Trophoblast cell (in vitro differentiated cells and primary cell): ENCODE results near the gene LMF1.

Source experiments
- DNase-seq, 2 donors: peaks; one replicate each; pipeline ENCODE4 v3.0.0-alpha.2; 2016
- H2AFZ ChIP-seq: 2 replicates; pipeline ENCODE4 v1.6.1; 2013; ENCODE audit warnings: low read length, moderate library complexity, mild to moderate bottlenecking; ENCODE audit not compliant: insufficient read depth, poor library complexity
- H2AK5ac ChIP-seq: 2 replicates; pipeline ENCODE4 v1.6.1; 2013; ENCODE audit warnings: mild to moderate bottlenecking, low read length
- H2BK120ac ChIP-seq: 2 replicates; pipeline ENCODE4 v1.6.1; 2013; ENCODE audit warnings: low read length, mild to moderate bottlenecking, moderate library complexity; ENCODE audit not compliant: insufficient read depth, poor library complexity
- H2BK12ac ChIP-seq: 2 replicates; pipeline ENCODE4 v1.6.1; 2013; ENCODE audit warnings: mild to moderate bottlenecking, low read length, moderate library complexity
- H2BK5ac ChIP-seq: 2 replicates; pipeline ENCODE4 v1.6.1; 2013; ENCODE audit warnings: low read length, low read depth, moderate library complexity, mild to moderate bottlenecking; ENCODE audit not compliant: poor library complexity
- H3K14ac ChIP-seq: 2 replicates; pipeline ENCODE4 v1.6.1; 2013; ENCODE audit warnings: mild to moderate bottlenecking, low read length
- H3K18ac ChIP-seq: 2 replicates; pipeline ENCODE4 v1.6.1; 2013; ENCODE audit warnings: mild to moderate bottlenecking, low read length
- H3K23ac ChIP-seq: 2 replicates; pipeline ENCODE4 v1.6.1; 2013; ENCODE audit warnings: low read length
- H3K27ac ChIP-seq: 2 replicates; pipeline ENCODE4 v1.5.1; 2013; ENCODE audit warnings: low read depth, mild to moderate bottlenecking, inconsistent platforms, low read length, moderate library complexity
- H3K27me3 ChIP-seq: 2 replicates; pipeline ENCODE4 v1.6.1; 2013; ENCODE audit warnings: inconsistent platforms, mild to moderate bottlenecking, low read length, moderate library complexity; ENCODE audit not compliant: insufficient read depth
- H3K36me3 ChIP-seq, 2 experiments: 1 replicate in 1 of 2; 2 replicates in 1 of 2; pipeline ENCODE4 v1.6.1; 2013; ENCODE audit warnings: low read length in 2 of 2, mild to moderate bottlenecking in 2 of 2, moderate library complexity in 1 of 2; ENCODE audit not compliant: insufficient read depth in 2 of 2, control insufficient read depth in 1 of 2
- H3K4ac ChIP-seq: 2 replicates; pipeline ENCODE4 v1.6.1; 2013; ENCODE audit warnings: low read depth, mild to moderate bottlenecking, low read length, moderate library complexity
- H3K4me1 ChIP-seq, 2 experiments: 1 replicate in 1 of 2; 2 replicates in 1 of 2; pipeline ENCODE4 v1.6.1; 2013; ENCODE audit warnings: low read length in 2 of 2, mild to moderate bottlenecking in 2 of 2, moderate library complexity in 1 of 2; ENCODE audit not compliant: insufficient read depth in 2 of 2, control insufficient read depth in 1 of 2
- H3K4me2 ChIP-seq: 2 replicates; pipeline ENCODE4 v1.6.1; 2013; ENCODE audit warnings: inconsistent platforms, mild to moderate bottlenecking, low read length, moderate library complexity
- H3K4me3 ChIP-seq: 2 replicates; pipeline ENCODE4 v1.5.1; 2013; ENCODE audit warnings: mild to moderate bottlenecking, low read depth, low read length, inconsistent platforms
- H3K79me1 ChIP-seq: one replicate; pipeline ENCODE4 v1.6.1; 2013; ENCODE audit warnings: low read length
- H3K79me2 ChIP-seq: 2 replicates; pipeline ENCODE4 v1.6.1; 2013; ENCODE audit warnings: low read length, mild to moderate bottlenecking; ENCODE audit not compliant: control insufficient read depth, insufficient read depth, poor library complexity
- H3K9ac ChIP-seq: 2 replicates; pipeline ENCODE4 v1.6.1; 2013; ENCODE audit warnings: mild to moderate bottlenecking, low read length
- H3K9me3 ChIP-seq: 2 replicates; pipeline ENCODE4 v1.6.1; 2013; ENCODE audit warnings: low read depth, mild to moderate bottlenecking, control low read depth, inconsistent platforms, low read length; ENCODE audit not compliant: insufficient read depth
- H4K12ac ChIP-seq: 2 replicates; pipeline ENCODE4 v1.6.1; 2013; ENCODE audit warnings: low read depth, mild to moderate bottlenecking, low read length, moderate library complexity
- H4K8ac ChIP-seq: 2 replicates; pipeline ENCODE4 v1.6.1; 2013; ENCODE audit warnings: low read depth, mild to moderate bottlenecking, low read length, moderate library complexity
- H4K91ac ChIP-seq: one replicate; pipeline ENCODE4 v1.6.1; 2013; ENCODE audit warnings: low read depth, mild to moderate bottlenecking, low read length, moderate library complexity
- WGBS: extraction: QIAGEN DNeasy Blood & Tissue Kit; methylation state at CpG from one replicate; pipeline ENCODE4 v1.1.7; 2013; ENCODE audit warnings: missing lambda C conversion rate; ENCODE audit not compliant: insufficient read length, insufficient coverage; ENCODE audit errors: extremely low coverage; 5-methylcytosine and 5-hydroxymethylcytosine counted together

The LMF1 gene

DNA sequence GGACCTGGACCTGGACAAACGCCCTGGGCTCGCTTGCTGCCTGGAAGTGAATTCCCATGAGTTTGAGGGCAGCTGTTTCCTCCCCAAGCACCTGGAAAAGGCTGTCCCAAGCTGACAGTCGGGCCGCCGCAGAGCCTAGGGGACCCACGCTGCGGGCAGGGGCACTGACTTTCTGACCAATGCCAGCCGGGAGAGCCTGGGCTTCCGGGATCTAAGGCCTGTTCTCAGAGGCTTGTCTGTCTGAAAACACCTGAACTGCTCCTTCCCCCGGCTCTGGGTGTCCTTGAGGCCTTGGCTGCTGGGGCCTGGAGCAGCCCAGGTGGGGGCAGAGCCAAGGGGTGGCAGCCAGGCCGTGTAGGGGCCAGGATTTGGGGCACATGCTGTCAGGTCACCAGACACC, 72.6 kb downstream of the LMF1 start:
- WGBS: no CpG with 5 or more reads among the region's 11 CpGs
- Histone ChIP-seq H3K4me2 (no peak overlapping the region), H2AFZ (no peak overlapping the region), H3K9ac (no peak overlapping the region), H3K79me1 (no peaks in the 10 kb centered on the region), H3K79me2 (no peaks in the 10 kb centered on the region), H3K14ac (no peak overlapping the region), H3K23ac (no peak overlapping the region), H3K36me3 (no peaks in the 10 kb centered on the region), H2BK120ac (no peak overlapping the region), H3K27me3 (no peaks in the 10 kb centered on the region), H3K27ac (no peak overlapping the region), H2BK12ac (no peak overlapping the region), H2AK5ac (no peak overlapping the region), H4K91ac (no peak overlapping the region), H3K9me3 (peaks cover 9% of the 10 kb centered on the region), H3K4ac (no peak overlapping the region), H3K18ac (no peak overlapping the region), H4K12ac (no peak overlapping the region), H2BK5ac (no peak overlapping the region), H4K8ac (no peak overlapping the region), H3K4me1 (no peaks in the 10 kb centered on the region), H3K4me3 (no peak overlapping the region)
- DNase-seq: no peak

DNA sequence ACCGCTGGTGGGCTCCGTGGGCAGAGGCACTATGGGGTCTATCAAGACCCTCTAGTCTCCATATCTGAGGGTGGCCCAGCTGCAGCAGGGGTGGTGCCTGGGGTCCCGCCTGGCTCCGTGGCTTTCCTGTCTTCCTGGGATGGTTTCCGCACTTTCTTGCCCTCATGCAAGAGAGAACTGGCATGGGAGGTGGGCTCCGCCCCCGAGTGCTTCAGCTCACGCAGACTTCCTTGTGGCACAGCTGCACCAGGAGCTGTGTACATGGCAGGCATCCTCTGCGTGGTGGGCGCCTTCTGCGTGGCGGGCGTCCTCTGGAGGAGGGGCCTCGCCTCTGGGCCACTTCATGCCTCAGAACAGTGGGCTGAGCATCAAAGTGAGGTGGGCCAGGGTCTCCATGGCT, 73.1 kb downstream of the LMF1 start:
- no peak overlapping the region for H2AK5ac ChIP-seq
- H3K23ac ChIP-seq: no peak overlapping the region
- no peaks in the 10 kb centered on the region for H3K27me3 ChIP-seq
- no peak overlapping the region for H2AFZ ChIP-seq
- H2BK120ac ChIP-seq: no peak overlapping the region
- no peaks in the 10 kb centered on the region for H3K79me1 ChIP-seq
- H2BK5ac ChIP-seq: no peak overlapping the region
- H3K18ac ChIP-seq: no peak overlapping the region
- H3K36me3 ChIP-seq: no peaks in the 10 kb centered on the region
- WGBS: no CpG with 5 or more reads among the region's 14 CpGs
- H4K8ac ChIP-seq: no peak overlapping the region
- H4K91ac ChIP-seq: no peak overlapping the region
- H3K9me3 ChIP-seq: peaks cover 9% of the 10 kb centered on the region
- DNase-seq: no peak
- H3K4me2 ChIP-seq: no peak overlapping the region
- H3K4me1 ChIP-seq: no peaks in the 10 kb centered on the region
- no peak overlapping the region for H3K4ac ChIP-seq
- H3K79me2 ChIP-seq: no peaks in the 10 kb centered on the region
- H3K4me3 ChIP-seq: no peak overlapping the region
- H2BK12ac ChIP-seq: no peak overlapping the region
- H3K27ac ChIP-seq: no peak overlapping the region
- H4K12ac ChIP-seq: no peak overlapping the region
- H3K14ac ChIP-seq: no peak overlapping the region
- H3K9ac ChIP-seq: no peak overlapping the region

DNA sequence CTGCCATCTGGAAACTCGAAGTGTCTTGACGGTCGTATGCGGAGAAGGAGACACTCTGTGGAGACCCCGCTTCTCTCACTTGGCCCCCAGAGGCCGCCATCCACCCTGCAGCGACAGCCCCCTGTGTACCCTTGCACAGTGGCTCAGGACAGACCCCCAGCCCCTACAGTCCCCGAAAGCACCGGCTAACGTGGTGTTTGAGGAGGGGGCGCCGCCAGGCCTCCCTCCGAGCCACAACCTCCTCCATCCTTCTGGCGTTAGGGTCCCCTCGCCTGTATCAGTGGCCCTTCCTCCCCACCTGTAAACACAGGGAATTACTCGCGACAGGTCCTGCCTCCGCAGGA, 73.6 kb downstream of the LMF1 start:
- Histone ChIP-seq H3K4me3 (no peak overlapping the region), H3K79me1 (no peaks in the 10 kb centered on the region), H3K14ac (no peak overlapping the region), H3K4me1 (no peaks in the 10 kb centered on the region), H2AFZ (no peak overlapping the region), H2BK5ac (no peak overlapping the region), H3K9ac (no peak overlapping the region), H2BK120ac (no peak overlapping the region), H4K8ac (no peak overlapping the region), H3K4me2 (no peak overlapping the region), H2BK12ac (no peak overlapping the region), H3K79me2 (no peaks in the 10 kb centered on the region), H3K9me3 (peaks cover 7% of the 10 kb centered on the region), H3K27me3 (no peaks in the 10 kb centered on the region), H3K27ac (no peak overlapping the region), H3K4ac (no peak overlapping the region), H3K23ac (no peak overlapping the region), H4K12ac (no peak overlapping the region), H3K18ac (no peak overlapping the region), H2AK5ac (no peak overlapping the region), H3K36me3 (no peaks in the 10 kb centered on the region), H4K91ac (no peak overlapping the region)
- no peak for DNase-seq
- WGBS: no CpG with 5 or more reads among the region's 18 CpGs

DNA sequence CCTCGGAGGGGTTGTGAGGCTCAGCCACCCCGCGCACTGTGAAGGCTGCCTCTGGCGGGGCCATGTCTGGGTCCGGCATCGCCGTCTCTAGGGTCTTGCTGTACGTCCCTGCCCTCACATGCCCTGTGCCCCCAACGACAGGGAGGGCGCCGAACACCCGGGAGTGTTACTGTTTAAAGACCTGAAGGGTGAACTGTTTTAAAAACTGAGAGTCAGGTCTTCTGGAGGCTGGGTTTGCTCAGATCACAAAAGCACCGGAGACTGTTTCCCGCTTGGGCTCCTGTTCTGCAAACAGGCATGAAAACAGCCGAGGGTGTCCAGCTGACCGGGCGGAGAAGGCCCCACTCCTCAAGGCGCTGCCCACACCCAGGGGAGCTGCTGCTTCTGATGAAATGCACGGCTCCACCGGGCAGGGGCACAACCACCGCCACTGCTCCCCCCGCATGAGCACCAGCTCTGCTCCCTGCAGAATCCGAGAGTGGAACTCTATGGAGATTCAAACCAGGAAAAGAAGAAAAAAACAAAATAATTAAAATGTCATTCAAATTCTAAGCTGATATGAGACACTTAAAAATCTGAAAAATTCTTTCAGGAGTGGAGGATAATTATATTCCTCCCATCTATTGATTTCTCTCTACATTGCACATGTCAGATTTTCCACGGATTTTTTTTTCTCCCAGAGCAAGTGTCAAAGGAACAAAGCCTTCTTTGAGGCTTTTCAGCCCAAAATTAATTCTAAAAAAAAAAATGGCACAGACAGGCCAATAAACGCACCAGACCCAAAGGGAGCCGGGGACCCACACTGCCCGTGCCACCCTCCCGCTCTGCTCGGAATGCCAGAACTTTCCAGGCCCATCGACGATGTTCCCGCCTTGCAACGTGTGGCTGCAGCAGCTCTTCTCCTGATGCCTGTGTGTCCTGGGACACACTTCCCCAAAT, 74.3 kb downstream of the LMF1 start:
- Histone ChIP-seq H2AK5ac (no peak overlapping the region), H3K4me1 (no peaks in the 10 kb centered on the region), H3K9me3 (peaks cover 9% of the 10 kb centered on the region), H2BK12ac (no peak overlapping the region), H3K18ac (no peak overlapping the region), H2AFZ (no peak overlapping the region), H3K4me2 (no peak overlapping the region), H4K8ac (no peak overlapping the region), H3K4ac (no peak overlapping the region), H3K27me3 (no peaks in the 10 kb centered on the region), H3K79me2 (no peaks in the 10 kb centered on the region), H3K14ac (no peak overlapping the region), H2BK5ac (no peak overlapping the region), H3K36me3 (peaks cover 0 to 2% of the 10 kb centered on the region in 2 experiments), H3K27ac (no peak overlapping the region), H3K9ac (no peak overlapping the region), H2BK120ac (no peak overlapping the region), H4K12ac (no peak overlapping the region), H3K79me1 (no peaks in the 10 kb centered on the region), H3K23ac (no peak overlapping the region), H4K91ac (no peak overlapping the region), H3K4me3 (no peak overlapping the region)
- WGBS: no CpG with 5 or more reads among the region's 33 CpGs
- DNase-seq: no peak
